ENCODE measurements around the gene ALKBH2. TPM values are rescaled to one million over a fixed set of nuclear protein-coding genes. Genes with fewer than 3 reads are reported as not detected.

Gene ALKBH2
- total and polyA plus RNA-seq, 11 donors = 5.1 to 18.0 (median 8.2) TPM

DNA sequence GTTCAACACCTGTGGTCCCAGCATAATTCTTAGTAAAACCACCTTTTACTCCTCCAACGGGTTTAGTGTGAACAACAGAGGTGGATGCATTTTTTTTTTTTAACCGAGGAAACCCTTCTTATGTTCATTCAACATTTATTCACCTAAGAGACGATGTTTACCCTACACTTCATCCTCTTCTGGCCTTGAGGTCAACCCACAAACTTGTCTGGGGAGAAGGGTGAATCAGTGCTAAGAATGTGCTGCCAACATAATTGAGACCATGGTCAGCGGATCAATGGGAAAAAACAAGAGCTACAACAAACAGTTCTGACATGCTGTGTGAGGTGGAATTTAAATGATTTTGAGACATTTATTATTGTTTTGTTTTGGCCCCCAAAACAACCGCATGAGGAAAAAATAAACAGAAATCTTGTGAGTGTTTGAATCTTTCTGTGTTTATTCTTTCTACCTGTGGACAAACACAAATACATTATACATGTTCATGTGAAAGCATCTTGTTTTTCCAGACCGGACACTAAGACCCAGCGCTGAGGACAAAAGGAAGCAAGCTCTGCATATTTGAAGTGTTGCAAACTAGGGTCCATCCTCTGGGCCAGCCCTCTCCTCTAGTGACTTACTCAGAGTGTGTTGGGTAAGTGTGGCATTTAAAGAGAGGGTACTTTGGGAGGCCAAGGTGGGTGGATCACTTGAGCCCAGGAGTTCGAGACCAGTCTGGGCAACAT, 46.0 kb downstream of the ALKBH2 start:
- intact Hi-C loops (cut with DNase I) = loop anchor here in 2 of 10 donors (10.0 kb wide), 2 partner anchors 182 to 838 kb away; partner anchors contain the start of gene GLTP (in 1 of the 2)
- no peak for ATAC-seq
- WGBS, 4 donors = 73 to 81% (median 79%) methylated on average over 8 of the region's 8 CpGs

DNA sequence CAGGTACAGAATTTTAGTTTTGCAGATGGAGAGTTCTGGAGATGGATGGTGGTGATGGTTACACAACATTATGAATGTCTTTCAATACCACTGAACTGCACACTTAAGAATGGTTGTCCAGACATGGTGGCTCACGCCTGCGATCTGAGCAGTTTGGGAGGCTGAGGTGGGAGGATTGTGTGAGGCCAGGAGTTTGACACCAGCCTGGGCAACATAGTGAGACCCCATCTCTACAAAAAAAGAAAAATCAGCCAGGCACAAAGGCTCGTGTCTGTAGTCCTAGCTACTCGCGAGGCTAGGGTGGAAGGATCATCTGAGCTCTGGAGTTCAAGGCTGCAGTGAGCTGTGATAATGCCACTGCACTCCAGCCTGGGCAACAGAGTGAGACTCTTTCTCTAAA, 49.0 kb downstream of the ALKBH2 start:
- DNase-seq = no peak

More for the DNA sequence above, 46.0 kb downstream of the ALKBH2 start:
- Histone ChIP-seq H3K27me3 (peaks cover 0 to 6% (median 0%) of the 10 kb centered on the region in 9 donors), H3K4me3 (no peak overlapping the region), H3K9me3 (no peaks in the 10 kb centered on the region), H3K27ac (no peak overlapping the region), H3K4me1 (peaks cover 0 to 6% (median 5%) of the 10 kb centered on the region in 12 donors), H3K36me3 (no peaks in the 10 kb centered on the region)
- no peak for TF ChIP-seq POLR2A (IDR thresholded peaks at IDR 0.05)
- TF ChIP-seq, protein P1, sequence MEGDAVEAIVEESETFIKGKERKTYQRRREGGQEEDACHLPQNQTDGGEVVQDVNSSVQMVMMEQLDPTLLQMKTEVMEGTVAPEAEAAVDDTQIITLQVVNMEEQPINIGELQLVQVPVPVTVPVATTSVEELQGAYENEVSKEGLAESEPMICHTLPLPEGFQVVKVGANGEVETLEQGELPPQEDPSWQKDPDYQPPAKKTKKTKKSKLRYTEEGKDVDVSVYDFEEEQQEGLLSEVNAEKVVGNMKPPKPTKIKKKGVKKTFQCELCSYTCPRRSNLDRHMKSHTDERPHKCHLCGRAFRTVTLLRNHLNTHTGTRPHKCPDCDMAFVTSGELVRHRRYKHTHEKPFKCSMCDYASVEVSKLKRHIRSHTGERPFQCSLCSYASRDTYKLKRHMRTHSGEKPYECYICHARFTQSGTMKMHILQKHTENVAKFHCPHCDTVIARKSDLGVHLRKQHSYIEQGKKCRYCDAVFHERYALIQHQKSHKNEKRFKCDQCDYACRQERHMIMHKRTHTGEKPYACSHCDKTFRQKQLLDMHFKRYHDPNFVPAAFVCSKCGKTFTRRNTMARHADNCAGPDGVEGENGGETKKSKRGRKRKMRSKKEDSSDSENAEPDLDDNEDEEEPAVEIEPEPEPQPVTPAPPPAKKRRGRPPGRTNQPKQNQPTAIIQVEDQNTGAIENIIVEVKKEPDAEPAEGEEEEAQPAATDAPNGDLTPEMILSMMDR (IDR thresholded peaks at IDR 0.05) = no peak
- no peak for DNase-seq

More for the DNA sequence above, 49.0 kb downstream of the ALKBH2 start:
- TF ChIP-seq, protein P1 (IDR thresholded peaks at IDR 0.05) = no peak
- TF ChIP-seq POLR2A (IDR thresholded peaks at IDR 0.05) = no peak
- no peaks in the 10 kb centered on the region for H3K4me1 ChIP-seq
- intact Hi-C loops (cut with DNase I) = loop anchor here in 2 of 10 donors (10.0 kb wide), 2 partner anchors 179 to 841 kb away; partner anchors contain the start of gene GLTP (in 1 of the 2)
- ATAC-seq = no peak
- WGBS, 4 donors = 77 to 85% (median 79%) methylated on average over 5 of the region's 5 CpGs
- H3K36me3 ChIP-seq = no peaks in the 10 kb centered on the region
- H3K27ac ChIP-seq = no peak overlapping the region
- no peak overlapping the region for H3K4me3 ChIP-seq
- peaks cover 0 to 6% (median 0%) of the 10 kb centered on the region in 9 donors for H3K27me3 ChIP-seq
- H3K9me3 ChIP-seq = peaks cover 0 to 12% (median 3%) of the 10 kb centered on the region in 12 donors

Other genes with a start within 250 kb of the ALKBH2 start
- 10 to 100 TPM; 20.2 to 45.8 (median 34.3) TPM for gene SSH1, start 235.9 kb downstream of the ALKBH2 start, total RNA-seq
- gene SSH1, start 235.9 kb downstream of the ALKBH2 start, polyA plus RNA-seq = 10 to 100 TPM in 1 of 2 donors, 1 to 10 TPM in 1; 7.8 to 15.2 TPM
- not detected for gene DAO, start 213.4 kb downstream of the ALKBH2 start, total RNA-seq
- gene DAO, start 213.4 kb downstream of the ALKBH2 start, polyA plus RNA-seq = not detected
- gene SVOP, start 72.4 kb downstream of the ALKBH2 start, total RNA-seq = 1 to 10 TPM in 6 of 9 donors, under 1 TPM in 3; 0.25 to 5.3 (median 2.2) TPM
- 1 to 10 TPM in 1 of 2 donors, under 1 TPM in 1; 0.14 to 3.1 TPM for gene SVOP, start 72.4 kb downstream of the ALKBH2 start, polyA plus RNA-seq
- 10 to 100 TPM in 8 of 9 donors, 1 to 10 TPM in 1; 9.8 to 29.9 (median 16.7) TPM for gene USP30, start 40.9 kb downstream of the ALKBH2 start, total RNA-seq
- 1 to 10 TPM; 7.1 to 7.2 TPM for gene USP30, start 40.9 kb downstream of the ALKBH2 start, polyA plus RNA-seq
- 10 to 100 TPM; 20.9 to 37.8 (median 25.3) TPM for gene UNG, start 4.1 kb upstream of the ALKBH2 start, total RNA-seq
- gene UNG, start 4.1 kb upstream of the ALKBH2 start, polyA plus RNA-seq = 10 to 100 TPM; 14.5 to 27.8 TPM
- gene ACACB, start 23.1 kb upstream of the ALKBH2 start, total RNA-seq = 100 to 1,000 TPM in 6 of 9 donors, 10 to 100 TPM in 3; 77.3 to 176 (median 135) TPM
- gene ACACB, start 23.1 kb upstream of the ALKBH2 start, polyA plus RNA-seq = 100 to 1,000 TPM in 1 of 2 donors, 10 to 100 TPM in 1; 29.9 to 119 TPM
- not detected for gene FOXN4, start 215.8 kb upstream of the ALKBH2 start, total RNA-seq
- not detected for gene FOXN4, start 215.8 kb upstream of the ALKBH2 start, polyA plus RNA-seq